Effector memory CD4-positive, alpha-beta T cell (primary cell): ENCODE results near the gene NFIB.

Experiments
- DNase-seq, 3 donors: peaks; one replicate each; pipeline ENCODE4 v3.0.0-alpha.2; 2020
- H3K27ac ChIP-seq: 2 replicates; pipeline ENCODE4 v1.7.0; 2013; ENCODE audit warnings: mild to moderate bottlenecking, low read length, moderate library complexity; ENCODE audit not compliant: insufficient read depth, poor library complexity, severe bottlenecking
- H3K27me3 ChIP-seq: replicated peaks from 2 replicates; pipeline ENCODE4 v1.7.0; 2013; ENCODE audit warnings: mild to moderate bottlenecking, low read length; ENCODE audit not compliant: insufficient read depth, control insufficient read depth, poor library complexity, severe bottlenecking
- H3K36me3 ChIP-seq: 2 replicates; pipeline ENCODE4 v1.7.0; 2013; ENCODE audit warnings: mild to moderate bottlenecking, low read length, moderate library complexity; ENCODE audit not compliant: control insufficient read depth, insufficient read depth
- H3K4me1 ChIP-seq: 2 replicates; pipeline ENCODE4 v1.7.0; 2013; ENCODE audit warnings: low read length, mild to moderate bottlenecking; ENCODE audit not compliant: control insufficient read depth, insufficient read depth, poor library complexity, severe bottlenecking
- H3K4me3 ChIP-seq: 2 replicates; pipeline ENCODE4 v1.7.0; 2013; ENCODE audit warnings: low read length, low read depth, mild to moderate bottlenecking; ENCODE audit not compliant: insufficient read depth, poor library complexity, severe bottlenecking
- H3K9me3 ChIP-seq: 2 replicates; pipeline ENCODE4 v1.7.0; 2013; ENCODE audit warnings: mild to moderate bottlenecking, low read length, moderate library complexity; ENCODE audit not compliant: control insufficient read depth
- total RNA-seq, 3 donors: gene quantifications; one replicate each; lab custom pipeline; 2026; lab: John Stamatoyannopoulos, UW

Gene NFIB
- total RNA-seq = 0 to 0.17 (median 0) reads per million in 3 donors

- Histone ChIP-seq H3K36me3 (no peaks in the 10 kb centered on the region), H3K9me3 (no peaks in the 10 kb centered on the region), H3K4me1 (peaks cover 24% of the 10 kb centered on the region), H3K27ac (no peak within 1 kb of the TSS), H3K27me3 (peaks cover 39% of the 10 kb centered on the region), H3K4me3 (peak within 1 kb of the TSS; percentile 44)
- DNase-seq = no peak
Measured at GRCh38 chr9:14313951-14314423, at the start of gene NFIB. TSS of gene NFIB (minus strand) at chr9:14314141. CDS start at chr9:14313511, 630 bp downstream.

GRCh38 chr9:14362175-14362574 lies 48.2 kb upstream of the NFIB start:
- no peaks in the 10 kb centered on the region for H3K9me3 ChIP-seq
- no peak overlapping the region for H3K27ac ChIP-seq
- no peaks in the 10 kb centered on the region for H3K36me3 ChIP-seq
- no peaks in the 10 kb centered on the region for H3K27me3 ChIP-seq
- DNase-seq = no peak
- no peak overlapping the region for H3K4me3 ChIP-seq
- H3K4me1 ChIP-seq = no peaks in the 10 kb centered on the region

GRCh38 chr9:14361074-14361473 lies 47.1 kb upstream of the NFIB start:
- H3K27ac ChIP-seq = no peak overlapping the region
- DNase-seq = no peak
- no peaks in the 10 kb centered on the region for H3K27me3 ChIP-seq
- no peaks in the 10 kb centered on the region for H3K36me3 ChIP-seq
- no peak overlapping the region for H3K4me3 ChIP-seq
- H3K9me3 ChIP-seq = no peaks in the 10 kb centered on the region
- H3K4me1 ChIP-seq = no peaks in the 10 kb centered on the region

DNA sequence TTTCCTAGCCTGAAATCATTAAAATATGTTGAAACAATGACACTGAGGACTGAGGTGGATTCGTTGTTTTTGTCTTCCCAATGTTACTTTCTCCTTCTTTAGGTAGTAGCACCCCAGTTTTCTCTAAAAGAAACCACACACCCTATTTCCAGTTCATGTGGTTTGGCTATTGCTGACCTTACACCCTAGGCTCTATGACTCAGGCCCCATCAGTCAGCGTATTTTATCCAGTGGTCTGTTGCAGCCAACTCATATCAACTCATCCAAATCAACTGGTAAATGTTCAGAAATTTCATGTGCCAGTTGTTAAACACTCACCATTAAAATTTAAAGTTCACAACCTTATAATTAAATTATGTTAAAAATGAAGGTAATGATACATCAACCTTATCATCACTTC lies 44.6 kb upstream of the NFIB start:
- no peak for DNase-seq
- no peaks in the 10 kb centered on the region for H3K9me3 ChIP-seq
- no peaks in the 10 kb centered on the region for H3K4me1 ChIP-seq
- peaks cover 3% of the 10 kb centered on the region for H3K27me3 ChIP-seq
- no peak overlapping the region for H3K27ac ChIP-seq
- no peak overlapping the region for H3K4me3 ChIP-seq
- H3K36me3 ChIP-seq = no peaks in the 10 kb centered on the region

GRCh38 chr9:14356351-14357265 lies 42.7 kb upstream of the NFIB start:
- DNase-seq = no peak
- no peak overlapping the region for H3K4me3 ChIP-seq
- H3K9me3 ChIP-seq = no peaks in the 10 kb centered on the region
- H3K27me3 ChIP-seq = peaks cover 3% of the 10 kb centered on the region
- no peaks in the 10 kb centered on the region for H3K36me3 ChIP-seq
- H3K27ac ChIP-seq = no peak overlapping the region
- H3K4me1 ChIP-seq = no peaks in the 10 kb centered on the region

GRCh38 chr9:14354201-14354600 lies 40.3 kb upstream of the NFIB start:
- H3K4me3 ChIP-seq = no peak overlapping the region
- no peaks in the 10 kb centered on the region for H3K36me3 ChIP-seq
- DNase-seq = no peak
- no peaks in the 10 kb centered on the region for H3K9me3 ChIP-seq
- H3K27ac ChIP-seq = no peak overlapping the region
- no peaks in the 10 kb centered on the region for H3K4me1 ChIP-seq
- H3K27me3 ChIP-seq = peaks cover 10% of the 10 kb centered on the region

DNA sequence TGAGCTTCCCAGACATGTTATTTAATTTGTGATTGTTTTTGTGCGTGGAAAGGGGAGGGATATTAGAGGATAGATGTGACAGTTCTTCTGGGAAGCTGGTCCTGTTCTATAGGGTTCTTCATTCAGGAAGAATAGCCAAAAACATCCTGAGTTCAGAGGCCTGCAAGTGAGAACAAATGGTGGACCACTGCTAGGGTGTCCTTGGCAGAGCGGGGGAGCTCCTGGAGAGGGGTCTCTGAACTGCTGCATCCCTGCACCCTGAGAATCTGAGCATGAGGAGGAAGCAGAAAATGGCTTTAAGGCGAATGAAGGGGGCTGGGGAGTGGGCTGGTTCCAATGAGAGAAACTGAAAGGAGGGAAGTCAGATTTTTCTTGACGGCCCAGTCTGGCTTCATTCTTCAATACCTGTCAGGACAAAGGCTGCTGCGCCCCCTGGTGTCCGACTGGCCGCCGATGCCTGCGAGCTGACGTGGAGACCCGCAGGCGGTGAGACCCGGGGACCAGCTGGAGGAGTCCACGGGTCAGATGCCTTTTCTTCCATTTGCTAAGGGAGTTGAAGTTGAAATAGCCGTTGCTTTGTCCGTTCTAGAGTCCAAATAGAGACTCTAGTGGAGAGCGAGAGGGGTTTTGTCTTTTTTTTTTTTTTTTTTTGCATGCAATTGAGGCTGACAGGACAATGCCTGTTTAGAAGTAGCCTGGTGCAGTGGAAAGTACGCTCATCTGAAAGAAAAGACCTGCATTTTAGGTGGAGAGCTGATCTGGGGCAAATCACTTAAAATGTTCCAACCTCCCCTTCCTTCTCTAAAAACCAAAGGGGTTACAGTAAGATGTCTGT lies 39.5 kb upstream of the NFIB start:
- Histone ChIP-seq H3K27ac (no peak overlapping the region), H3K4me1 (no peaks in the 10 kb centered on the region), H3K4me3 (no peak overlapping the region), H3K9me3 (no peaks in the 10 kb centered on the region), H3K27me3 (peaks cover 10% of the 10 kb centered on the region), H3K36me3 (no peaks in the 10 kb centered on the region)
- DNase-seq = peak; percentile 42 to 53 (median 43)

DNA sequence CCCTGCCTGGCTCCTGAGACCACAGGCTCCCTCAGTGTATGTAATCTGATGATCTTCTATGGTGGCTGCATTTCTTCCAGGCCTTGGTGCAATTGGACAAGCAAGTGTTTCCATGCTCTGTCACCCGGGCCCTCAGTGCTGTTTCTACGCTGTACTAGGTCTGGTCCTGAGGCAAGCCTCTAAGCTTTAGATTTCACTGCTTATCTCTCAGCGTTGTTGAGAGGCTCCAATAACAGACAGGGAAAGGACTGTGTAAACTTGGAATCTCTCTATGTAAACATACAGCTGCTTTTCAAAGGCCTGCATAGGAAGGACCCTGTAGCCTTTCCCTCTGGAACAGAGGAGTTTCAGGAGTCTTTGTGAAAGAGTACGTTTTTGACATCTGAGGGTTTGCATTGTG lies 38.6 kb upstream of the NFIB start:
- H3K4me3 ChIP-seq = no peak overlapping the region
- H3K4me1 ChIP-seq = no peaks in the 10 kb centered on the region
- H3K27ac ChIP-seq = no peak overlapping the region

GRCh38 chr9:14351221-14351836 lies 37.4 kb upstream of the NFIB start:
- Histone ChIP-seq H3K36me3 (no peaks in the 10 kb centered on the region), H3K27me3 (peaks cover 18% of the 10 kb centered on the region), H3K27ac (no peak overlapping the region), H3K4me1 (no peaks in the 10 kb centered on the region), H3K4me3 (no peak overlapping the region), H3K9me3 (no peaks in the 10 kb centered on the region)
- no peak for DNase-seq

More for the DNA sequence above, 38.6 kb upstream of the NFIB start:
- no peak for DNase-seq
- peaks cover 10% of the 10 kb centered on the region for H3K27me3 ChIP-seq
- H3K9me3 ChIP-seq = no peaks in the 10 kb centered on the region
- H3K36me3 ChIP-seq = no peaks in the 10 kb centered on the region
